Renal cortical epithelial cell (primary cell): ENCODE data around the gene B4GALNT3. TPM values are rescaled to one million over a fixed set of nuclear protein-coding genes. Genes with fewer than 3 reads are reported as not detected.
"Not testable (repeated sequence)": the region's sequence is repeated elsewhere in the genome, so short reads cannot be mapped to it uniquely, and the experiment has no call there.

Experiments used
- DNase-seq: peaks from one replicate; pipeline ENCODE4 v3.0.0-alpha.2; 2011; ENCODE audit warnings: low read depth
- total RNA-seq: library from RNA; depleted of rRNA; stranded (reverse); fragments of >200 nt; gene quantifications from 2 replicates; pipeline ENCODE4 v1.2.3, GENCODE V29; 2014

The B4GALNT3 gene
- total RNA-seq, 1 donor from 2014 or later: 0.94 TPM

DNA sequence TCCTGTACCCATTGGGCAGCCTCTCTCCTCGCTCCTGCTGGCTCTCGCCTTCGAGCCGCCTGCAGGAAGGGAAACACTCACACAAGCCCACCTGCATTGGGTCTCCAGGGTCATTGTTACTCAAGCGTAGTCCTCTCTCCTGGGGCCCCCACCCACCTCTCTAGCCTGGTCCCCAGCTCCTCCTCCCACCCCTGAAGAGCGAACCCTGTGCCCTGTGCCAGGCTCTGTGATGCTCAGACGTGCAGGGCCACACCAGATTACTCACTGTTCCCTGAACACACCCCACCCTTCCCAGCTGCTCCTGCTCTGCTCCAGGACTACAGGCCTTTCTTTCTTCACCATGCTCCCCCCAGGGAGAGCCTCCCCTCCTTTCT lies 115.4 kb downstream of the B4GALNT3 start:
- DNase-seq: no peak

GRCh38 chr12:575948-576614 lies 116.3 kb downstream of the B4GALNT3 start:
- no peak for DNase-seq

DNA sequence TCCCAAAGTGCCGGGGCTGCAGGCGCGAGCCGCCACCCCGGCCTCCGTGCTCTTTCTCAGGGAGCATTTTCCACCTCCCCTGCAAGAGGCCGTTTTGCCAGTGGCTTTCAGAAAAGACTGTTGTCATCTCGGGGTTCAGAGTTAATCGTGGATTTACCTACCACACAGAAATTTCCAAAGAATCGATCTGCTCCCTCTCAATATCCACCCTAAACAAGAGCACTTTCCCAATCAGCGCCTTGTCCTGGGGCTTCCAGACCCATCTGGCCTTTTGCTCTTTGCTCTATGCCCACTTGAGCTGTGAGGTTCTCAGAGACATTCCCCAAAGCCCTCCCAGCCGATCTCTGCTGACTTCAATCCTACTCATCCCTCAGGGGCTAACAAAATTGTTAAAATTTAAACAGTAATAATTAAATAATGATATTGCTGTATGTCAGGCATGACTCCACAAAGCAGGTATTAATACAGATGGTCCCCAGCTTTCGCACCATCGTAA lies 116.9 kb downstream of the B4GALNT3 start:
- no peak for DNase-seq

GRCh38 chr12:577994-578747 lies 118.4 kb downstream of the B4GALNT3 start:
- not testable (repeated sequence) for DNase-seq

DNA sequence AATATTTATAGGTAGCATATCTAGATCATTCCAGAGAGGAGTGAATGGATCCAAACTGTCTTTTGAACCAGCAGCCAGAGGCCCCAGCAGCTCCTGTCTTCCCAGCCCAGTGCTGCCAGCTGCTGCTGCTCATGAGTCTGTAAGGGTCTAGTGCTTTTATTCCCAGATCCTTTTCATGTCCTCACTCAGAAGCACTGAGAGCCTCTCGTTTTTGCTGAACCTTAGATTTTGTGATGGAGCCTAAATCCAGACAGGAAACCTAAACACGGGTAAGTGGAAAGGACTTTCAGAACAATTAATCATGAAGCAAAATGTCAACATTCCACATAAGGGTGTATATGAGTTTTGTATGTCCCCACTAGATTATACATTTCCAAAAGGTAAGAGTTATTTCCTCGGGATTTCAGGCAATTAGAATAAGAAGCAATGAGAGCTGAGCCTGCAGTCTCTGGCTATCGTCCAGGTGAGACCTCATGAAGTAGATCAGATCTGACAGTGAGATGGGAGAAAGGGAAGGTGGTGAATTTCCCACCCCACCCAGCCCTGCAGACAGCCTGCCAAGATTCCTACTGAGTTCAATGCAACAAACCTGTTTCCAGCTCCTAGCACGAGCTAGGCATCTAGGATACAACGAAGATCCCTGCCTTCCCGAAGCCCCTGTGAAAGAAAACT lies 119.1 kb downstream of the B4GALNT3 start:
- DNase-seq: no peak

GRCh38 chr12:579420-580110 lies 119.8 kb downstream of the B4GALNT3 start:
- DNase-seq: no peak

DNA sequence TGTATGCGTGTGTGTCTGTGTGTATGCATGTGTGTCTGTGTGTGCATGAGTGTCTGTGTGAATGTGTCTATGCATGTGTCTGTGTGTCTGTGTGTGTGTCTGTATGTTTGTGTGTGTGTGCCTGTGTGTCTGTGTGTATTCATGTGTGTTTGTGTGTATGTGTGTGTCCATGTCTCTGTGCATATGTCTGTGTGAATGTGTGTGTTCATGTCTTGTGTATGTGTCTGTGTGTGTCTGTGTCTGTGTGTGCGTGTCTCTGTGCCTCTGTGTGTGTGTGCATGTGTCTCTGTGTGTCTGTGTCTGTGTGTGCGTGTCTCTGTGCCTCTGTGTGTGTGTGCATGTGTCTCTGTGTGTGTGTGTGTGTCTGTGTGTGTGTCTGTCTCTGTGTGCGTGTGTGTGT lies 121.1 kb downstream of the B4GALNT3 start:
- DNase-seq: no peak

DNA sequence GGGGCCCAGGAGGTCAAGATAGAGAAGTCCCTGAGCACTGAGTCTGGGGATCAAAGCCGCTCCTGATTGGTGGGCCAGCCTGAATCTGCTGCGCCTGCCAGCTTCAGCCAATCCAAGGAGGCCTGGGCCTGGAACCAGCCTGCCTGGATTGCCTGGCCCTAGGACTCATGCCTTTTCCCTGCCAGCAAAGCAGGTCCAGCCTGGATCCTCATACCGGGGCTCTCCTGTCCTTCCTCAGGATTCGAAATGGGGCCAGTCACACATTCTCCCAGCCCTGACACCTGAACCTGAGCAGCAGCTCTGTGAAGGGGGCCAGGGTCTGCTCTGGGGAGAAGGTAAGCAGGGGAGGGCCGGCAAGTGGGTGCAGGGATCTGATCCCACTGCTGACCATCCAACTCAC lies 121.6 kb downstream of the B4GALNT3 start:
- no peak for DNase-seq

DNA sequence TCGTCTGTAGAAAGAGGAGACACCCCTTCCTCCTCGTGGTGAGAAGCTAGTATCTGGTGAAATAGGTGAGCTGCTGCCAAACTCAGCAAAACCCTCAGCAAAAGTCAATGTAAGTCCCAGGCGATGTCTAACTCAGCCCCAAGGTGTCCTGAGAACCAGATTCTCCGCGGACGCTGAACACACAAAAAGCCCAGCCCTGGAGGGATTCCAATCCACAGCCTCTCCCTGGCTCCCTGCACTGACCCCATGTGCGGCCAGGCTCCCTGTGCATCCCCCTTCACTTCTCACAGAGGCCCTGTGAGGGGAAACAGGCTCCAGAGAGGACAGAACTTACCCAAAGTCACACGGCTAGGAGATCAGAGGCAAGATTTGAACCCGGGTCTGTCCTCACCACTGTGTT lies 122.0 kb downstream of the B4GALNT3 start:
- DNase-seq: no peak

DNA sequence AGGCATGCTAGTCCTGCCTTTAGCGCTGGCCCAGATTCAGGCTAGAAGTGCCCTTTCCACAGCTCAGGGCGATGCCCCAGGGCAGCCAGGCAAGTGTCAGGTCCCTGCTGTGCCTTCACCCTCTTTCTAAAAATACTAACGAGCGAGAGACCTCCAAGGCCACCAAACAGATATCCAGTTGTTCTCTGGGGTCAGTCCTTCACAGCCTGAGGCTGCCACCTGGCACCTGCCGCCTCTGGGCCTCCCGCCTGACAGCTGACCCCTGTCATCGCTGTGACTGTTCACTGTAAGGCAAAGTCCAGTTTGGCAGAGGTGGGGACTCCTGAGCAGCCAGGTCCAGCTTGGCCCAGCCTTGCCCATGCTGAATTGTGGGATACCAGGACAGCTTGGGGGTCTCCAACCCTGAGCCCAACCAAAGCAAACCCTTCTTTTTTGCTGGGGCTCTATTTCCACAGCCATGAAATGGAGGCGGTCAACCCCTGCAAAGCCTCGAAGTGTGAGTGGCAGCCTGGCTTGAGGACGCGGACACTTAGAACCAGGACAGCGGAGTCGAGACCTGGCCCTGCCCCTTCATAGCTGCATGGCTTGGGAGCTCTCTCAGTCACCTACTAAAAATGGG lies 123.6 kb downstream of the B4GALNT3 start:
- no peak for DNase-seq

- no peak for DNase-seq
Observed at GRCh38 chr12:585062-586061, 125.6 kb downstream of the B4GALNT3 start.

GRCh38 chr12:586318-587071 lies 126.8 kb downstream of the B4GALNT3 start:
- DNase-seq: no peak

- DNase-seq: no peak
Observed at GRCh38 chr12:587132-588023, 127.6 kb downstream of the B4GALNT3 start.

GRCh38 chr12:588024-588322 lies 128.2 kb downstream of the B4GALNT3 start:
- no peak for DNase-seq

GRCh38 chr12:588646-589045 lies 128.9 kb downstream of the B4GALNT3 start:
- DNase-seq: no peak

GRCh38 chr12:590206-590750 lies 130.5 kb downstream of the B4GALNT3 start:
- DNase-seq: no peak

DNA sequence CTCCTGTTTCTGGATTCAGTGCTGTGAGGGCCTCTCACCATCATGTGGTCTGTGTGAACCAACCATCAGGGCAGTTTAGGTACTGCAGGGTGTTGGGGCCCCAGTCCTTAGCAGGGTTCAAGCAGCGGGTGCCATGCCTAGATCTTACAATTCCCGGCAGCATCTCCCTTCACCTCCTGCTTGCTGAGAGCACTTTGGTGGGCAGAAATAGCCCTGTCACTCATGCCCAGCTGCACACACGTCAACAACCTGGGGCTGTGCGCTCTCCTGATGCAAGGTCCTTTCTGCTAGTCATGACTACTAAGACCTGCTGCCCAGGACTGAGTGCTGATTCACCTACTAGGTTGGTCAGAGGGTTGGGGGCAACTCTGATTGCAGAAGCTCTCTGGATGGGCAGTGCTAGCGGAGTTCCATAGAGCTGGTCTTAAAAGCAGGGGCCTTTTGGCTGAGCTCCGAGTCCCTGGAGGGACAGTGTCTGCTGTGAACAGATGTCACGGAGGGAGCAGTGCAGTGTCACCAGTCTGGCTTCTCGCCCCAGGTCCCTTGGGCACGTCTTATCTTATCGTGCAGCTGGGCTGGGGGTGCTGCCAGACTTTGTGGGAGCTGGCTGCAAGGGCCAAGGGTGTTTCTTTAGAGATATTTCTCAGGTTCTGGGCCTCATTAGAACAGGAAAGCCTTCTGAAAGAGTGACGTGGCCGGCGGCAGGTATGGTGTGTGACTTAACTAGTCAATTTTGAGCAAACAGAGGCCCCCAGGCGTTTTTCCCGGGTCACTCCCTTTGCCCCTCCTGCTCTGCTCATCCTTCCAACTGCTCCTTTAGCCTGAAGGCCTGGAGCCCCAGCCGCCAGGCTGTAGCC lies 131.7 kb downstream of the B4GALNT3 start:
- DNase-seq: no peak
